Measurements from ENCODE around the gene JAZF1. TPM values are rescaled to one million over a fixed set of nuclear protein-coding genes. Genes with fewer than 3 reads are reported as not detected.

The JAZF1 gene
- total and polyA plus RNA-seq, 3 donors from 2014 or later, result 38.5 to 51.0 (median 46.4) TPM

- H3K4me3 ChIP-seq, result no peak overlapping the region
- no peak overlapping the region for H3K27ac ChIP-seq
- intact Hi-C loops (cut with DNase I; ENCODE audit: low total_unique reads), result no loop called here
- no peaks in the 10 kb centered on the region for H3K36me3 ChIP-seq (ENCODE audit: low read depth, missing control alignments)
- DNase-seq, result no peak
- no peaks in the 10 kb centered on the region for H3K9me3 ChIP-seq
- no peak for TF ChIP-seq CTCF (IDR thresholded peaks at IDR 0.05)
- no peak for TF ChIP-seq POLR2A (IDR thresholded peaks at IDR 0.05)
- WGBS, 2 donors, result 88 to 90% methylated on average over 3 of the region's 3 CpGs
- no peaks in the 10 kb centered on the region for H3K27me3 ChIP-seq
- H3K4me1 ChIP-seq, result no peaks in the 10 kb centered on the region
These were observed 268.7 kb downstream of the JAZF1 start for GRCh38 chr7:27911920-27912319.

GRCh38 chr7:27910326-27910725, 270.3 kb downstream of the JAZF1 start:
- TF ChIP-seq CTCF (IDR thresholded peaks at IDR 0.05) (no peak), POLR2A (IDR thresholded peaks at IDR 0.05) (no peak)
- Histone ChIP-seq H3K27me3 (no peaks in the 10 kb centered on the region), H3K4me3 (no peak overlapping the region), H3K27ac (no peak overlapping the region), H3K4me1 (no peaks in the 10 kb centered on the region), H3K9me3 (no peaks in the 10 kb centered on the region), H3K36me3 (ENCODE audit: low read depth, missing control alignments) (no peaks in the 10 kb centered on the region)
- 95 to 96% methylated on average over 3 of the region's 3 CpGs for WGBS, 2 donors
- intact Hi-C loops (cut with DNase I; ENCODE audit: low total_unique reads), result no loop called here
- DNase-seq, result no peak

- Histone ChIP-seq H3K4me1 (no peaks in the 10 kb centered on the region), H3K36me3 (ENCODE audit: low read depth, missing control alignments) (no peaks in the 10 kb centered on the region), H3K9me3 (no peaks in the 10 kb centered on the region), H3K4me3 (no peak overlapping the region), H3K27ac (no peak overlapping the region), H3K27me3 (no peaks in the 10 kb centered on the region)
- no peak for DNase-seq
- 96% methylated on average over 4 of the region's 4 CpGs for whole genome bisulfite sequencing, 2 donors
- intact Hi-C loops (cut with DNase I; ENCODE audit: low total_unique reads), result no loop called here
- TF ChIP-seq CTCF (IDR thresholded peaks at IDR 0.05), result no peak
- no peak for TF ChIP-seq POLR2A (IDR thresholded peaks at IDR 0.05)
These were observed 271.9 kb downstream of the JAZF1 start for GRCh38 chr7:27908534-27909165.

GRCh38 chr7:27906385-27907091, 274.1 kb downstream of the JAZF1 start:
- Histone ChIP-seq H3K27me3 (no peaks in the 10 kb centered on the region), H3K4me1 (peaks cover 3% of the 10 kb centered on the region), H3K36me3 (ENCODE audit: low read depth, missing control alignments) (no peaks in the 10 kb centered on the region), H3K9me3 (no peaks in the 10 kb centered on the region), H3K4me3 (no peak overlapping the region), H3K27ac (no peak overlapping the region)
- intact Hi-C loops (cut with DNase I; ENCODE audit: low total_unique reads), result no loop called here
- DNase-seq, result no peak
- TF ChIP-seq CTCF (IDR thresholded peaks at IDR 0.05) (no peak), POLR2A (IDR thresholded peaks at IDR 0.05) (no peak)
- WGBS, 2 donors, result 87 to 88% methylated on average over 4 of the region's 4 CpGs

GRCh38 chr7:27905951-27906350, 274.6 kb downstream of the JAZF1 start:
- Histone ChIP-seq H3K9me3 (no peaks in the 10 kb centered on the region), H3K27me3 (no peaks in the 10 kb centered on the region), H3K36me3 (ENCODE audit: low read depth, missing control alignments) (no peaks in the 10 kb centered on the region), H3K27ac (no peak overlapping the region), H3K4me3 (no peak overlapping the region), H3K4me1 (peaks cover 7% of the 10 kb centered on the region)
- no peak for DNase-seq
- intact Hi-C loops (cut with DNase I; ENCODE audit: low total_unique reads), result no loop called here
- WGBS, 2 donors, result 58 to 63% methylated on average over 4 of the region's 4 CpGs
- TF ChIP-seq POLR2A (IDR thresholded peaks at IDR 0.05), result no peak
- TF ChIP-seq CTCF (IDR thresholded peaks at IDR 0.05), result no peak

All from testis (tissue), 3 donors.